VCaP (cell line): Measurements from ENCODE around the gene PPP2R5E.

Source experiments
- H3K27ac ChIP-seq: fragments of 450-650 bp; 2 replicates; pipeline ENCODE4 v1.5.1; 2017
- CTCF ChIP-seq: fragments of 450-650 bp; conservative IDR thresholded peaks from 2 replicates; pipeline ENCODE4 v1.5.1; 2017; ENCODE audit warnings: mild to moderate bottlenecking, moderate library complexity

The PPP2R5E gene

GRCh38 chr14:63515240-63515639 lies 27.9 kb downstream of the PPP2R5E start:
- TF ChIP-seq CTCF: no peak
- H3K27ac ChIP-seq: peak overlapping the region; percentile 67

GRCh38 chr14:63513756-63514155 lies 29.4 kb downstream of the PPP2R5E start:
- TF ChIP-seq CTCF: no peak
- H3K27ac ChIP-seq: peak overlapping the region; percentile 67

GRCh38 chr14:63512861-63513260 lies 30.3 kb downstream of the PPP2R5E start:
- peak overlapping the region; percentile 67 for H3K27ac ChIP-seq
- TF ChIP-seq CTCF: no peak

GRCh38 chr14:63510538-63510937 lies 32.6 kb downstream of the PPP2R5E start:
- H3K27ac ChIP-seq: no peak overlapping the region
- no peak for TF ChIP-seq CTCF

- H3K27ac ChIP-seq: no peak overlapping the region
- no peak for TF ChIP-seq CTCF
Observed at GRCh38 chr14:63508033-63508432, 35.1 kb downstream of the PPP2R5E start.

GRCh38 chr14:63504648-63505047 lies 38.5 kb downstream of the PPP2R5E start:
- no peak for TF ChIP-seq CTCF
- no peak overlapping the region for H3K27ac ChIP-seq

GRCh38 chr14:63501429-63501828 lies 41.7 kb downstream of the PPP2R5E start:
- no peak overlapping the region for H3K27ac ChIP-seq
- TF ChIP-seq CTCF: no peak
